ENCODE results near the gene KRTAP10-9.

Gene KRTAP10-9

DNA sequence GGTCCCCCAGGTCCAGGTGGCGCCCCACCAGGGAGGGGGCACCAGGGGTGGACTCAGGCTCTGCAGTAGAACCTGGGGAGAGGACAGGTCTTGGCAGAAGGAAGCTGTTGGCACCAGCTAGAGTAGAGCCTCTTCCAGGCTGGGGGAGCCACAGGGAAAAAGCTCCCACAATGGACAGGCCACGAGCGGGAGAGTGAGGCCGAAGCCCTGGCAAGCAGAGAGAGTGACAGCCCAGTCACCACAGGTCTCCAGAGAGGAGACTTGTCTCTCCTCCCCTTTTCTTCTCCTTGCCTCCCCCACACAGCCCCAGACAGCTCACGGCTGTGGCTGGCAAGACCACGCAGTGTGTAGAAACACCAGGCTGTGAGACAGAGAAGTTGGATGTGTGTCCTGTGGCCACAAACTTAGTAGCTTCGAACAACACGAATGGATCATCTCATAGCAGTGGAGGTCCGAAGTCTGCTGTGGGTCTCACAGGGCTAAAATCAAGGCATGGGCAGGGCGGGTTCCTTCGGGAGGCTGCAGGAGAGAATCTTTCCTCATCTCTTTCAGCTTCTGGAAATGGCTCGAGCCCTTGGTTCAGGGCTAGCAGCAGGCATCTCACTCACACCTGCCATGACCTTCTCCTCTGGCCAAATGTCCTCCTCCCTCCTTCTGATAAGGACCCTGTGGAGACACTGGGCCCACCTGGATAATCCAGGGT lies 24.2 kb downstream of the KRTAP10-9 start:
- DNase-seq (ENCODE audit: low spot score) = no peak
- TF ChIP-seq, protein P1, sequence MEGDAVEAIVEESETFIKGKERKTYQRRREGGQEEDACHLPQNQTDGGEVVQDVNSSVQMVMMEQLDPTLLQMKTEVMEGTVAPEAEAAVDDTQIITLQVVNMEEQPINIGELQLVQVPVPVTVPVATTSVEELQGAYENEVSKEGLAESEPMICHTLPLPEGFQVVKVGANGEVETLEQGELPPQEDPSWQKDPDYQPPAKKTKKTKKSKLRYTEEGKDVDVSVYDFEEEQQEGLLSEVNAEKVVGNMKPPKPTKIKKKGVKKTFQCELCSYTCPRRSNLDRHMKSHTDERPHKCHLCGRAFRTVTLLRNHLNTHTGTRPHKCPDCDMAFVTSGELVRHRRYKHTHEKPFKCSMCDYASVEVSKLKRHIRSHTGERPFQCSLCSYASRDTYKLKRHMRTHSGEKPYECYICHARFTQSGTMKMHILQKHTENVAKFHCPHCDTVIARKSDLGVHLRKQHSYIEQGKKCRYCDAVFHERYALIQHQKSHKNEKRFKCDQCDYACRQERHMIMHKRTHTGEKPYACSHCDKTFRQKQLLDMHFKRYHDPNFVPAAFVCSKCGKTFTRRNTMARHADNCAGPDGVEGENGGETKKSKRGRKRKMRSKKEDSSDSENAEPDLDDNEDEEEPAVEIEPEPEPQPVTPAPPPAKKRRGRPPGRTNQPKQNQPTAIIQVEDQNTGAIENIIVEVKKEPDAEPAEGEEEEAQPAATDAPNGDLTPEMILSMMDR (IDR thresholded peaks at IDR 0.05; ENCODE audit: extremely low read depth, missing control alignments) = no peak

DNA sequence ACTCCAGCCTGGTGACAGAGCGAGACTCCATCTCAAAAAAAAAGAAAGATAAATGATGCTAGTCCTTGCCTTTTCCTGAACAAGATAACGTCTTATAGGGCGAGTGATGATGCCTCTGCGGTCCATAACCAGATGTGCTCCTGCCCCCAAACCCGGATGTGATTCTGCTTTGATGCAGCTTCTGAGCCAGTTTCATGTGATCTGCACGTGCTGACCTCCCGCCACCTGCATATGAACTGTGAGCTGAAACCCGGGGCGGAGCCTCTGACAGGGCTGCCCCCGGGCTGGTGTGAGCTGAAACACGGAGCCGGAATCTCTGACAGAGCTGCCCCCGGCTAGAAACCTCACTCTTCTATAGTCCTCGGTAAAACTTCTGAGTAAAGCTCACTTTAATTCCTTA lies 26.2 kb downstream of the KRTAP10-9 start:
- TF ChIP-seq, protein P1 (IDR thresholded peaks at IDR 0.05; ENCODE audit: extremely low read depth, missing control alignments) = no peak
- DNase-seq (ENCODE audit: low spot score) = no peak

DNA sequence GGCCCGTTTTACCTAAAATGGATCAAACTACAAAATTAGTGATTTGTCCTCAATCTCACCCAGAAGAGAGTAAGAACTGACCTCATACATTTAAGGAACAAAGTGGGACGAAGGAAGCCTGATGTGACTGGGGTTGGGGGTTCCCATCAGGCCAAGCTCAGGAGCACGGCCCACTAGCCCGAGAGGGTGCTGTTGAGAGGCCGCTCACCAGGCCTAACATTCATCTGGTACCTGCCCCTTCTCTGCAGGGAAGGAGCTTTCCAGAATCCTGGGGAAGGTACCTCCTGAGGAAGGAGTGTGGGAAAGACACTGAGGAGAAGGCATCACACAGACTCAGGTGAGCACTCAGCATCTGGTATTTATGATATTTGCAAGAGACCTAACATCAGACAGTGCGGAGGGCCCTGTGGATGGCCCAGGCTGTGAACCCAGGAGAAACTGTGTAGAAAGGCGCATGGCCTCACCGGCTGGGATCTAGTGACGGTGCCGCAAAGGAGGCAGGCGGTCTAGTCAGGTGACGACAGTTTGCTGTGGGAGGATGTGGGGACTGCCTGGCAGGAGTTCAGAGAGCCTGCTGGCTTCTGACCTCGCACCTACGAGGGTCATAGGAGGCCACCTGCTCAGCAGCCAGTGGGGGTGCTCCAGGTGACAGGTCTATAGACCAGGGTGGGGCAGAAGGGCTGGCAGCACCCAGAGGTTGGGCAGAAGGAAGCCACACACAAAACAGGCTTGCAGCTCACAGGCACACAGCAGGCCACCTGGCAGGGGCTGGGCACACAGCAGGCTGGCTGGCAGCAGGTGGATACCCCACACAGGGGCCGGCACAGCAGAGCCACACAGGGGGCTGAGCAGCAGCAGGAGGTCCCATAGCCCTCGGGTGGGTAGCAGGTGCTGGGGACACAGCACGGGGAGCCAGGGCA lies 27.0 kb downstream of the KRTAP10-9 start:
- no peak for DNase-seq (ENCODE audit: low spot score)
- TF ChIP-seq, protein P1 (IDR thresholded peaks at IDR 0.05; ENCODE audit: extremely low read depth, missing control alignments) = no peak

DNA sequence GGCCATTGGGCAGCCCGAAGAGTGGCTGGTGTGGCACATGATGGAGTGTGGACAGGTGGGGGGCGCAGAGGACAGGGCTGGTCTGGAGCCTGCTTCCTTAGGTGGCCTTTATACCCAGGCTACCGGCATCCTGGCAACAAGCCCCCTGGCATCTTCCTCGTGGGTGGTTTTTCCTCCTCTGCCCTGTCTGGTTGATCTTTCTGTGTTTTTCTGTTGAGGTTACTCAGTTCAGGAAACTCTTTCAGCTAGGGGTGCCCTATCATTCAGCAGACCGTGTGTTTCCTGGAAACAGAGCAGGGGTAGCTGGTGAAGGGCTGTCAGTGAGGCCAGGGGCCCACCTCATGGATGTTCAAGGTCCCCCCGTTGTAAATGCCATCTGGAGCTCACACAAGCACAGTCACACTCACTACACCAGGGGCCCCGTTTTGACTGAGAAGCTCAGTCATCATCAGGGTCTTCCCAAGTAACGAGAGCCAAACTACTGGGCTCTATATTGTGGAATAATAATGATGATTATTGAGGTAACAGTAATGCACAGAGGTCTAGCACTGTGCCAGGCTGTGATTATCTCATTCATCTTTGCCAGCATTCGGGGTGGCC lies 27.8 kb downstream of the KRTAP10-9 start, which contains the start of gene KRTAP12-4:
TSS of gene KRTAP12-4 (minus strand) at position 84 of the 600 bp plus-strand sequence. CDS start at position 39, 45 bp downstream.
- no peak for DNase-seq (ENCODE audit: low spot score)
- TF ChIP-seq, protein P1 (IDR thresholded peaks at IDR 0.05; ENCODE audit: extremely low read depth, missing control alignments) = no peak

DNA sequence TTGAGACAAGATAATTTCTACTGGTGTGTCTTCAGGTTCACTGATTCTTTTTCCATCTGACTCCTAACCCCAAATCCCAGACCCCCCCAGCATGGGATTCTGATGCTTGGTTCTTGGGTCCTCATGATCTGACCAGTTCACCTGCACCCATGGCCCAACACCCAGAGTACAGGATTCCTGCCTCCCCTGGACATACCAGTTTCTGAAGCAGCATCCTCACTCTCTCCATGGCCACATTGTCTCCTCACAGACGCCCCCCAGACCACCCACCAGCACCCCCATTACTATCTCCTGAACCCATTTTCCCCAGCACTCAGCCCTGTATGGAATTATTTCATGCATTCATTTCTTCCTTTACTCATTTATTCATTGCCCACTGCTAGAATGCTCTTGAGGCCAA lies 30.0 kb downstream of the KRTAP10-9 start:
- no peak for DNase-seq (ENCODE audit: low spot score)
- TF ChIP-seq, protein P1 (IDR thresholded peaks at IDR 0.05; ENCODE audit: extremely low read depth, missing control alignments) = no peak

DNA sequence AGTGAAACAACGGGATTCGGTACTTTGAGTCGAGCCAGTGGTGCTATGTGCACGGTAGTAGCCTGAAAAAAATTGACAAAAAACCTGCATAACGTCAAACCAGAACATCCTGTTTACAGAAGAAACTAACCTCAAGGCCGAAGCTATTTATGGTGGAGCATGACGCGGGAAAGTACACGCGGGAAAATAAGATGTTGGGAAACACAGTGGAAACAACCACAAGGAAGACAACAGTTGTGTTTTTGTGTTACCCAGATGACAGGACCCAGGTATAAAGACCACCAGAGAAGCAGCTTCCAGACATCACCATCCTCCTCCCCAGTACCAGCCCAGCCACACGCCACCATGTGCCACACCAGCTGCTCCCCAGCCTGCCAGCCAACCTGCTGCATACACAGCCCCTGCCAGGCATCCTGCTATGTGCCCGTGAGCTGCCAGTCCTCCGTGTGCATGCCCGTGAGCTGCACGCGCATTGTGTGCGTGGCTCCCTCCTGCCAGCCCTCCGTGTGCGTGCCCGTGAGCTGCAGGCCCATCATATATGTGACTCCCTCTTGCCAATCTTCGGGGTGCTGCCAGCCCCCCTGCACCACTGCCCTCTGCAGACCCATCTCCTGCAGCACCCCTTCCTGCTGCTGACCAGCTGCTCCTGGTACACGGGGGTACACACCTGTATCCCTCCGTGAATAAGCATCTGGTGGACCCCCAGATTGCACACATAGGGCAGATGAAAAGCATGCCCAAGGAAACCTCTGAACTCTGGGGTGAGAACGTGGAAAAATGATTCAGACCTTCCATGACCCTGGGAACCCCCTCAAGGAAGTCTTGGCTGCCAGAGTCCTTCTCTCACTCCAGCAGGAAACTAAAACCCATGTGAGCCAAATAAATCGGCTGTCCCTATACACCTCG lies 31.0 kb downstream of the KRTAP10-9 start, which contains the start of gene KRTAP12-3:
TSS of gene KRTAP12-3 (plus strand) at position 298 of the 906 bp plus-strand sequence. CDS start at position 346, 48 bp downstream.
- DNase-seq (ENCODE audit: low spot score) = no peak
- TF ChIP-seq, protein P1 (IDR thresholded peaks at IDR 0.05; ENCODE audit: extremely low read depth, missing control alignments) = no peak

Measured in GM20000 (cell line).